Measurements from ENCODE around the gene CLDN5. TPM values are rescaled to one million over a fixed set of nuclear protein-coding genes. Genes with fewer than 3 reads are reported as not detected.

CLDN5 gene
- total and polyA plus RNA-seq, 2 of the 4 experiments (the other 2 are of a cell fraction): 0.18 to 0.21 TPM

DNA sequence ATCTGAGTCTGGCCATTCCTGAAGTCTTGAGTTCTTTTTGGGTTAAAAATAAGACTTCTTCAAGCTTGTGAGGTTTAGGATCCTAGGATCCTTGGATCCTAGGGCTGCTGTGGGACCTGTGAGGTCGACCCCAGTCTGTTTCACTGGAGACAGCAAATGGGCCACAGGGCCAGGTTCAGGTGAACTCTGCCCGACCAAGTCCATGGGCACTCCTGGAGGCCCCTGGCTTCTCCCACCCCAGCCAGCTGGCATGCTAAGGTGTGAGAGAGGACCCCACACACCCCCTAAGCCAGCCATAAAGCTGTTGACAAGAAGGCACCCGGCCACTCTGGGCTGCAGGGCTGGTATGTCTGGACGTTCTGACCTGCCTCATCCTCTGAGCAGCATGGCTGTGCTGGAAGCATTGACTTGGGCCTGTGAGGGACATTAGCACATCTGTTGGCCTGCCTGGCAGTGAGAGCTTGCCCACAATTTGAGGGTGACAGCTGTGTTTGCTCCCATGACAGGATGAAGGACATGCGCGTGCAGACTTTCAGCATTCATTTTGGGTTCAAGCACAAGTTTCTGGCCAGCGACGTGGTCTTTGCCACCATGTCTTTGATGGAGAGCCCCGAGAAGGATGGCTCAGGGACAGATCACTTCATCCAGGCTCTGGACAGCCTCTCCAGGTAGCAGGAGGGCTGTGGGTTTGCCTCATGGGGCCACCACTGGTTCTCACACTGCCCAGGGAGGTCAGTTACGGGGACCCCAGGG, 16.0 kb downstream of the CLDN5 start:
- Histone ChIP-seq H3K27me3 (ENCODE audit: control insufficient read depth, insufficient read depth, low read length) (no peaks in the 10 kb centered on the region), H3K23ac (ENCODE audit: low read depth, low read length) (no peak overlapping the region), H3K56ac (ENCODE audit: extremely low read depth, insufficient read depth, low read length) (no peak overlapping the region), H3K4me3 (ENCODE audit: insufficient read depth, low read depth, low read length) (no peak overlapping the region), H3K27ac (ENCODE audit: insufficient read depth, low read length) (no peak overlapping the region), H2BK20ac (ENCODE audit: low read depth, low read length) (no peak overlapping the region), H2BK15ac (ENCODE audit: low read depth, low read length) (no peak overlapping the region), H3K36me3 (ENCODE audit: control insufficient read depth, insufficient read depth, low read length) (peaks cover 2% of the 10 kb centered on the region; the same call in 1 of the 2 replicates), H2AK9ac (replicated peaks; ENCODE audit: low read depth, low read length, poor library complexity) (peak overlapping the region; percentile 3), H3K79me1 (ENCODE audit: low read depth in 1 of 2, low read length in 2 of 2) (no peaks in the 10 kb centered on the region), H3K9ac (ENCODE audit: low read depth, low read length) (no peak overlapping the region), H2AFZ (replicated peaks; ENCODE audit: low read length, poor library complexity) (no peak overlapping the region), H3K4me1 (ENCODE audit: control insufficient read depth, insufficient read depth, low read length) (no peaks in the 10 kb centered on the region), H3K4me2 (ENCODE audit: low read depth, low read length) (no peak overlapping the region), H2AK5ac (ENCODE audit: low read depth, low read length) (no peak overlapping the region), H3K18ac (ENCODE audit: low read depth, low read length) (no peak overlapping the region), H3K9me1 (ENCODE audit: insufficient read depth, low read length) (no peaks in the 10 kb centered on the region), H2BK5ac (ENCODE audit: low read depth, low read length, poor library complexity, severe bottlenecking) (no peak overlapping the region), H3K14ac (replicated peaks; ENCODE audit: low read depth, low read length) (no peak overlapping the region), H3K4ac (ENCODE audit: low read depth, low read length) (no peak overlapping the region), H4K8ac (ENCODE audit: low read depth in 2 of 2, low read length in 2 of 2) (no peak overlapping the region), H2BK120ac (ENCODE audit: low read depth, low read length) (no peak overlapping the region), H3K9me3 (ENCODE audit: control insufficient read depth, insufficient read depth, low read length) (no peaks in the 10 kb centered on the region), H4K91ac (ENCODE audit: insufficient read depth, low read depth, low read length) (no peak overlapping the region), H4K20me1 (ENCODE audit: insufficient read depth, low read length) (no peaks in the 10 kb centered on the region; the same call in 1 of the 2 replicates), H4K5ac (ENCODE audit: low read depth, low read length) (no peak overlapping the region)
- intact Hi-C loops (cut with micrococcal nuclease): no loop called here
- CTCF ChIA-PET: no interaction called here
- WGBS, 2 experiments (ENCODE audit: extremely low coverage in 2 of 2, insufficient read length in 1 of 2): 94% methylated on average over 7 of the region's 10 CpGs; no CpG with 5 or more reads in 1 of the 2 experiments
- DNase-seq: no peak
- no peak for TF ChIP-seq BHLHE40 (IDR thresholded peaks at IDR 0.05; ENCODE audit: low read depth, low read length)
- no peak for TF ChIP-seq MXI1 (IDR thresholded peaks at IDR 0.05; ENCODE audit: borderline replicate concordance, low read depth, low read length)
- no peak for TF ChIP-seq CEBPB (IDR thresholded peaks at IDR 0.05; ENCODE audit: low read depth, low read length)
- TF ChIP-seq RCOR1 (IDR thresholded peaks at IDR 0.05; ENCODE audit: insufficient replicate concordance, low read length): no peak
- TF ChIP-seq, protein P1, sequence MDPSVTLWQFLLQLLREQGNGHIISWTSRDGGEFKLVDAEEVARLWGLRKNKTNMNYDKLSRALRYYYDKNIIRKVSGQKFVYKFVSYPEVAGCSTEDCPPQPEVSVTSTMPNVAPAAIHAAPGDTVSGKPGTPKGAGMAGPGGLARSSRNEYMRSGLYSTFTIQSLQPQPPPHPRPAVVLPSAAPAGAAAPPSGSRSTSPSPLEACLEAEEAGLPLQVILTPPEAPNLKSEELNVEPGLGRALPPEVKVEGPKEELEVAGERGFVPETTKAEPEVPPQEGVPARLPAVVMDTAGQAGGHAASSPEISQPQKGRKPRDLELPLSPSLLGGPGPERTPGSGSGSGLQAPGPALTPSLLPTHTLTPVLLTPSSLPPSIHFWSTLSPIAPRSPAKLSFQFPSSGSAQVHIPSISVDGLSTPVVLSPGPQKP (IDR thresholded peaks at IDR 0.05; ENCODE audit: borderline replicate concordance, low read depth, low read length): no peak
- no peak for TF ChIP-seq RFX5 (IDR thresholded peaks at IDR 0.05; ENCODE audit: low read depth, low read length)
- no peak for TF ChIP-seq MAFK (IDR thresholded peaks at IDR 0.05; ENCODE audit: low read depth, low read length)
- TF ChIP-seq FOS (IDR thresholded peaks at IDR 0.05; ENCODE audit: low read depth, low read length): no peak
- no peak for TF ChIP-seq NFE2L2 (IDR thresholded peaks at IDR 0.05; ENCODE audit: low read depth, low read length)
- TF ChIP-seq, protein P2, sequence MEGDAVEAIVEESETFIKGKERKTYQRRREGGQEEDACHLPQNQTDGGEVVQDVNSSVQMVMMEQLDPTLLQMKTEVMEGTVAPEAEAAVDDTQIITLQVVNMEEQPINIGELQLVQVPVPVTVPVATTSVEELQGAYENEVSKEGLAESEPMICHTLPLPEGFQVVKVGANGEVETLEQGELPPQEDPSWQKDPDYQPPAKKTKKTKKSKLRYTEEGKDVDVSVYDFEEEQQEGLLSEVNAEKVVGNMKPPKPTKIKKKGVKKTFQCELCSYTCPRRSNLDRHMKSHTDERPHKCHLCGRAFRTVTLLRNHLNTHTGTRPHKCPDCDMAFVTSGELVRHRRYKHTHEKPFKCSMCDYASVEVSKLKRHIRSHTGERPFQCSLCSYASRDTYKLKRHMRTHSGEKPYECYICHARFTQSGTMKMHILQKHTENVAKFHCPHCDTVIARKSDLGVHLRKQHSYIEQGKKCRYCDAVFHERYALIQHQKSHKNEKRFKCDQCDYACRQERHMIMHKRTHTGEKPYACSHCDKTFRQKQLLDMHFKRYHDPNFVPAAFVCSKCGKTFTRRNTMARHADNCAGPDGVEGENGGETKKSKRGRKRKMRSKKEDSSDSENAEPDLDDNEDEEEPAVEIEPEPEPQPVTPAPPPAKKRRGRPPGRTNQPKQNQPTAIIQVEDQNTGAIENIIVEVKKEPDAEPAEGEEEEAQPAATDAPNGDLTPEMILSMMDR (conservative IDR thresholded peaks at IDR 0.05; ENCODE audit: low read depth, low read length): no peak
- TF ChIP-seq, protein P3, sequence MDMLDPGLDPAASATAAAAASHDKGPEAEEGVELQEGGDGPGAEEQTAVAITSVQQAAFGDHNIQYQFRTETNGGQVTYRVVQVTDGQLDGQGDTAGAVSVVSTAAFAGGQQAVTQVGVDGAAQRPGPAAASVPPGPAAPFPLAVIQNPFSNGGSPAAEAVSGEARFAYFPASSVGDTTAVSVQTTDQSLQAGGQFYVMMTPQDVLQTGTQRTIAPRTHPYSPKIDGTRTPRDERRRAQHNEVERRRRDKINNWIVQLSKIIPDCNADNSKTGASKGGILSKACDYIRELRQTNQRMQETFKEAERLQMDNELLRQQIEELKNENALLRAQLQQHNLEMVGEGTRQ (IDR thresholded peaks at IDR 0.05; ENCODE audit: low read depth, low read length): no peak
- no peak for TF ChIP-seq SMC3 (IDR thresholded peaks at IDR 0.05; ENCODE audit: low read depth, low read length)
- TF ChIP-seq RAD21 (IDR thresholded peaks at IDR 0.05; ENCODE audit: low read length): no peak
- TF ChIP-seq MAZ (IDR thresholded peaks at IDR 0.05; ENCODE audit: borderline replicate concordance, low read depth, low read length): no peak
- no peak for TF ChIP-seq POLR2A (IDR thresholded peaks at IDR 0.05; ENCODE audit: low read depth, low read length)
- no peak for TF ChIP-seq CHD1 (IDR thresholded peaks at IDR 0.05; ENCODE audit: low read depth, low read length)
- no peak for ATAC-seq (ENCODE audit: low read depth)
- in situ Hi-C loops (cut with MboI; ENCODE audit: low sequenced_read_pairs): no loop called here
- dilution Hi-C loops (cut with HindIII; ENCODE audit: low sequenced_read_pairs, unreplicated experiment): no loop called here
- POLR2A ChIA-PET (ENCODE audit: unreplicated experiment): no interaction called here
- BruUV-seq (replicated peaks): no TSS peak
